ENCODE data around the gene PIRT. TPM values are rescaled to one million over a fixed set of nuclear protein-coding genes. Genes with fewer than 3 reads are reported as not detected.

PIRT gene
- polyA plus RNA-seq, 2 of the 4 experiments (the other 2 are of a cell fraction), result not detected

DNA sequence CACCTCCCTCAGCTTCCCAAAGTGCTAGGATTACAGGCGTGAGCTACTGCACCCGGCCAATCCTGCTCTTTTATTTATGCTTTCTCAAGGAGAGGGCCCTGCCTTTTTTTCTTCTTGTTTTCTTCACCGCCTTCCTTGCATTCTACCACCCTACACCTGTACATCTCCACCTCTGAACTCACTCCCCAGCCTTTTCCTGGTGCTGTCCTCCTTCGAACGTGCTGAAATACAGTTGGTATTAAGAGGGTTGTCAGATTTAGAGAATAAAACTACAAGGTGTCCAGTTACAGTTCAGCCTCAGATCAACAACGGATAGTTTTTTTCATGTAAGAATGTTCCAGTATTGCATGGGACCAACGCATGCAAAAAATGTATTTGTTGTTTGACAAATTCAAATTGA, 1.7 kb downstream of the PIRT start:
- no peak for DNase-seq (ENCODE audit: low read depth in 1 of 2, low spot score in 1 of 2)
- no peak for ATAC-seq
- FAIRE-seq, result no peak
- no peak overlapping the region for H3K4me2 ChIP-seq
- 60% methylated on average over 7 of the region's 7 CpGs for WGBS (ENCODE audit: missing lambda C conversion rate)
- no peaks in the 10 kb centered on the region for H3K9me3 ChIP-seq
- no peak overlapping the region for H3K27ac ChIP-seq
- ChIA-PET POLR2A (no interaction called here), CTCF (interaction anchor here (1.2 to 3.2 kb wide), 3 partner anchors 8 to 99 kb away, joined by 3 to 17 read pairs (median 9); no protein-coding TSS in a partner anchor)
- TF ChIP-seq MAZ (IDR thresholded peaks at IDR 0.05; ENCODE audit: borderline replicate concordance, low read depth, low read length) (no peak), SREBF2 (IDR thresholded peaks at IDR 0.05) (no peak), NFE2L2 (conservative IDR thresholded peaks at IDR 0.05; ENCODE audit: low read length) (no peak), ESRRA (IDR thresholded peaks at IDR 0.05; ENCODE audit: borderline replicate concordance, low read length) (no peak), NPAS2 (CRISPR knock-in tag; IDR thresholded peaks at IDR 0.05; ENCODE audit: borderline replicate concordance) (no peak), CHD2 (IDR thresholded peaks at IDR 0.05; ENCODE audit: low read length, partially characterized antibody) (no peak)
- H3K4me3 ChIP-seq, result no peak overlapping the region
- H3K4me1 ChIP-seq, result no peaks in the 10 kb centered on the region

DNA sequence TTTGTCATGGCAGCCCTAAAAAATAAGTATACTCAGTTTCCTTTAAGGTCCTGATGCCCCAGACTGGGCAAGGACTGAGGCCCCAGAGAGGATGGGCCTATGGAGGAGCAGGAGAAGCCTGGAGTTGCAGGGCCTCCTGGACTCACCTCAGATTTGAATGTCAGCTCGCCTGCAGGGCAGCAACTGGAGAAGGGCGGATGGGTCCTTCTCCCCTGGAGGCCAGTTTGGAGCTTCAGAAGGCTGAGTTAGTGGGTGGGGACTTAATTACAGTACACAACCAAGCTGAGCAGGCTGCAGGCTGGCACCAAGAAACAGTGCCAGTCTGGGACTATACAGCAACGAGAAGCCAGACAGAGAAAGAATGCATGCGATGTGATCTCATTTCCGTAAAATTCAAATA, 6.2 kb downstream of the PIRT start:
- whole genome bisulfite sequencing (ENCODE audit: missing lambda C conversion rate), result 57% methylated on average over 5 of the region's 5 CpGs
- ChIA-PET CTCF (interaction anchor here (0.6 to 2.0 kb wide), 4 partner anchors 14 to 1676 kb away, joined by 4 to 10 read pairs (median 6); no protein-coding TSS in a partner anchor), POLR2A (no interaction called here)
- Histone ChIP-seq H3K9me3 (no peaks in the 10 kb centered on the region), H3K4me2 (no peak overlapping the region), H3K4me3 (no peak overlapping the region), H3K27ac (no peak overlapping the region), H3K4me1 (no peaks in the 10 kb centered on the region)
- no peak for FAIRE-seq
- TF ChIP-seq CHD4 (IDR thresholded peaks at IDR 0.05; ENCODE audit: borderline replicate concordance), result no peak
- TF ChIP-seq CHD2 (IDR thresholded peaks at IDR 0.05; ENCODE audit: low read length, partially characterized antibody), result no peak
- TF ChIP-seq MAFK (IDR thresholded peaks at IDR 0.05; ENCODE audit: partially characterized antibody), result no peak
- no peak for TF ChIP-seq NPAS2 (CRISPR knock-in tag; IDR thresholded peaks at IDR 0.05; ENCODE audit: borderline replicate concordance)
- TF ChIP-seq, protein P1, sequence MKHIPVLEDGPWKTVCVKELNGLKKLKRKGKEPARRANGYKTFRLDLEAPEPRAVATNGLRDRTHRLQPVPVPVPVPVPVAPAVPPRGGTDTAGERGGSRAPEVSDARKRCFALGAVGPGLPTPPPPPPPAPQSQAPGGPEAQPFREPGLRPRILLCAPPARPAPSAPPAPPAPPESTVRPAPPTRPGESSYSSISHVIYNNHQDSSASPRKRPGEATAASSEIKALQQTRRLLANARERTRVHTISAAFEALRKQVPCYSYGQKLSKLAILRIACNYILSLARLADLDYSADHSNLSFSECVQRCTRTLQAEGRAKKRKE (CRISPR knock-in tag; IDR thresholded peaks at IDR 0.05; ENCODE audit: low read depth), result no peak
- TF ChIP-seq FOSL2 (IDR thresholded peaks at IDR 0.05), result no peak
- no peak for TF ChIP-seq FOSL2 (CRISPR knock-in tag; IDR thresholded peaks at IDR 0.05)
- TF ChIP-seq ESRRA (IDR thresholded peaks at IDR 0.05; ENCODE audit: borderline replicate concordance, low read length), result no peak
- no peak for TF ChIP-seq KDM1A (IDR thresholded peaks at IDR 0.05; ENCODE audit: low read depth)
- no peak for TF ChIP-seq ZC3H11A (IDR thresholded peaks at IDR 0.05)
- TF ChIP-seq, protein P2, sequence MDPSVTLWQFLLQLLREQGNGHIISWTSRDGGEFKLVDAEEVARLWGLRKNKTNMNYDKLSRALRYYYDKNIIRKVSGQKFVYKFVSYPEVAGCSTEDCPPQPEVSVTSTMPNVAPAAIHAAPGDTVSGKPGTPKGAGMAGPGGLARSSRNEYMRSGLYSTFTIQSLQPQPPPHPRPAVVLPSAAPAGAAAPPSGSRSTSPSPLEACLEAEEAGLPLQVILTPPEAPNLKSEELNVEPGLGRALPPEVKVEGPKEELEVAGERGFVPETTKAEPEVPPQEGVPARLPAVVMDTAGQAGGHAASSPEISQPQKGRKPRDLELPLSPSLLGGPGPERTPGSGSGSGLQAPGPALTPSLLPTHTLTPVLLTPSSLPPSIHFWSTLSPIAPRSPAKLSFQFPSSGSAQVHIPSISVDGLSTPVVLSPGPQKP (IDR thresholded peaks at IDR 0.05; ENCODE audit: low read depth, low read length), result no peak
- no peak for TF ChIP-seq NR3C1 (IDR thresholded peaks at IDR 0.05)
- no peak for TF ChIP-seq RFX5 (IDR thresholded peaks at IDR 0.05)
- TF ChIP-seq, protein P3, sequence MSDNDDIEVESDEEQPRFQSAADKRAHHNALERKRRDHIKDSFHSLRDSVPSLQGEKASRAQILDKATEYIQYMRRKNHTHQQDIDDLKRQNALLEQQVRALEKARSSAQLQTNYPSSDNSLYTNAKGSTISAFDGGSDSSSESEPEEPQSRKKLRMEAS (IDR thresholded peaks at IDR 0.05), result no peak
- TF ChIP-seq, protein P4, sequence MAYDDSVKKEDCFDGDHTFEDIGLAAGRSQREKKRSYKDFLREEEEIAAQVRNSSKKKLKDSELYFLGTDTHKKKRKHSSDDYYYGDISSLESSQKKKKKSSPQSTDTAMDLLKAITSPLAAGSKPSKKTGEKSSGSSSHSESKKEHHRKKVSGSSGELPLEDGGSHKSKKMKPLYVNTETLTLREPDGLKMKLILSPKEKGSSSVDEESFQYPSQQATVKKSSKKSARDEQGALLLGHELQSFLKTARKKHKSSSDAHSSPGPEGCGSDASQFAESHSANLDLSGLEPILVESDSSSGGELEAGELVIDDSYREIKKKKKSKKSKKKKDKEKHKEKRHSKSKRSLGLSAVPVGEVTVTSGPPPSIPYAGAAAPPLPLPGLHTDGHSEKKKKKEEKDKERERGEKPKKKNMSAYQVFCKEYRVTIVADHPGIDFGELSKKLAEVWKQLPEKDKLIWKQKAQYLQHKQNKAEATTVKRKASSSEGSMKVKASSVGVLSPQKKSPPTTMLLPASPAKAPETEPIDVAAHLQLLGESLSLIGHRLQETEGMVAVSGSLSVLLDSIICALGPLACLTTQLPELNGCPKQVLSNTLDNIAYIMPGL (CRISPR knock-in tag; IDR thresholded peaks at IDR 0.05; ENCODE audit: borderline replicate concordance), result no peak
- no peak for TF ChIP-seq CEBPB (IDR thresholded peaks at IDR 0.05)
- no peak for DNase-seq (ENCODE audit: low read depth in 1 of 2, low spot score in 1 of 2)
- ATAC-seq, result no peak

DNA sequence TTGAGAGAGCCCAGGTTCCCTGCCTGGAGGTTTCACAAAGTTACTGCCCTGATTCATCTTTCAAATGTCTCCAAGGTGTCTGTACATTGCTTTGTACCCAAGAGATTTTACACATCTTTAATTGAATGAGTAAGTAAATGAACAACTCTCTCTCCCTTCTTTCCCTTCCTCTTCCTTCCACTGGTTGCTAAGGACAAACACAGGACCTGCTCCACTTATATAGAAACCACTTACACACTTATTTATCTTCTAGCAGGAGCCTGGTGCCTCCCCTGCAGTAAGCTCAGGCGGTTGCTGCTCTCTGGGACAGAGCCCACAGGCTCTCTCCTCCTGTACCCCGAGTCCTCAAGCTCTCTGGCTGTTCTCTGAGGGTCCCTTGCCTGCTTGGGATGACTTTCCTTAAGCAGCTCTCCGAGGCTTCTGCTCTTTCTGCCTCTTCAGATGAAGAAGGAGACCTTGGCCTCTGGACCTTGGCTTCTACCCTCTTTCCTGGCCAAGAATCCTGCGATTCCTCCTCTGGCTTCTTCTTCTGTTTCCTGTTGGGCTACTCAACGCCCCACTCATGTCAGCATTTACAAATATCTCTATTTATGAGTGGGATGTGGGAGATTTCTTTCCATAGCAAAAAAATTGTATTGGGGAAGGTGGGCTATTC, 9.9 kb downstream of the PIRT start:
- Histone ChIP-seq H3K27ac (no peak overlapping the region), H3K9me3 (no peaks in the 10 kb centered on the region), H3K4me2 (no peak overlapping the region), H3K4me1 (no peaks in the 10 kb centered on the region), H3K4me3 (no peak overlapping the region)
- ChIA-PET POLR2A (no interaction called here), CTCF (interaction anchor here (1.4 to 1.7 kb wide), 2 partner anchors 17 to 91 kb away, joined by 3 to 7 read pairs; no protein-coding TSS in a partner anchor)
- FAIRE-seq (no peak), DNase-seq (ENCODE audit: low read depth in 1 of 2, low spot score in 1 of 2) (no peak), ATAC-seq (no peak)
- WGBS (ENCODE audit: missing lambda C conversion rate), result 16% methylated on average over 5 of the region's 5 CpGs
- TF ChIP-seq RNF2 (IDR thresholded peaks at IDR 0.05; ENCODE audit: borderline replicate concordance, low read depth) (no peak), ZNF302 (CRISPR knock-in tag; IDR thresholded peaks at IDR 0.05) (no peak), EHMT2 (IDR thresholded peaks at IDR 0.05; ENCODE audit: low read depth) (no peak), CHD4 (IDR thresholded peaks at IDR 0.05; ENCODE audit: borderline replicate concordance) (no peak), FOSL2 (IDR thresholded peaks at IDR 0.05) (no peak), FOSL2 (CRISPR knock-in tag; IDR thresholded peaks at IDR 0.05) (no peak)
- TF ChIP-seq, protein P3 (IDR thresholded peaks at IDR 0.05), result no peak
- TF ChIP-seq, protein P5, sequence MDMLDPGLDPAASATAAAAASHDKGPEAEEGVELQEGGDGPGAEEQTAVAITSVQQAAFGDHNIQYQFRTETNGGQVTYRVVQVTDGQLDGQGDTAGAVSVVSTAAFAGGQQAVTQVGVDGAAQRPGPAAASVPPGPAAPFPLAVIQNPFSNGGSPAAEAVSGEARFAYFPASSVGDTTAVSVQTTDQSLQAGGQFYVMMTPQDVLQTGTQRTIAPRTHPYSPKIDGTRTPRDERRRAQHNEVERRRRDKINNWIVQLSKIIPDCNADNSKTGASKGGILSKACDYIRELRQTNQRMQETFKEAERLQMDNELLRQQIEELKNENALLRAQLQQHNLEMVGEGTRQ (IDR thresholded peaks at IDR 0.05), result no peak
